Occipital lobe (tissue), 2 donors: Measurements from ENCODE around the gene C5orf24. TPM values are rescaled to one million over a fixed set of nuclear protein-coding genes. Genes with fewer than 3 reads are reported as not detected.

ENCODE experiments used
- DNase-seq: peaks from one replicate; lab custom pipeline; 2025; lab: John Stamatoyannopoulos, UW
- total RNA-seq: library from RNA; depleted of rRNA; stranded (reverse); fragments of >200 nt; gene quantifications from one replicate; pipeline ENCODE4 v1.2.3, GENCODE V29; 2014

Gene C5orf24
- total RNA-seq, 1 donor from 2014 or later, result 105 TPM

DNA sequence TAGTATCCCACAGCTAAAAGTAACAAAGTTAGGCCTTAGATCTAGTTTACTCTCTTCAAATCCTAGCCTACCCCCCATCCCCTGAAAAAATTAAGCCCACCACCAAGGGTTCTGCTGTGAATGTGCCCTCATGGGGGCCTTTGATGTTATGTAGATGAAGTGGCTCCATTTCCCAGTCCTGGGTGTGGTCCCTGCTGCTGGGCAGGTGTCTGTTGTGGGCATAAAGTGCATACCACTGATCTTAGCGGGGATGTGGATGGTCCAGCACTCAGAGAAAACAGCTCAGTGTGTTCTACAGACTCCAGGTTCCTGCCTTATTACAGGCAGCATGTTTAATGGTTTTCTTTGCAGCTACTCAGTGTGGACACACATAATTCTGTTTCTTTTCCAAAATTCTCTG is 61.0 kb downstream of the C5orf24 start:
- DNase-seq, result no peak

Other genes starting within 250 kb of the C5orf24 start
- 34.9 TPM for gene SAR1B, start 213.1 kb upstream of the C5orf24 start, total RNA-seq
- 22.9 TPM for gene SEC24A, start 197.2 kb upstream of the C5orf24 start, total RNA-seq
- 85.9 TPM for gene CAMLG, start 107.4 kb upstream of the C5orf24 start, total RNA-seq
- 38.5 TPM for gene DDX46, start 87.2 kb upstream of the C5orf24 start, total RNA-seq
- 112 TPM for gene TXNDC15, start 28.4 kb downstream of the C5orf24 start, total RNA-seq
- gene PCBD2, start 59.2 kb downstream of the C5orf24 start, total RNA-seq, result 7.0 TPM
- gene CATSPER3, start 121.9 kb downstream of the C5orf24 start, total RNA-seq, result 1.2 TPM
- not detected for gene PITX1, start 188.3 kb downstream of the C5orf24 start, total RNA-seq